ENCODE data around the gene SPATA17. TPM values are rescaled to one million over a fixed set of nuclear protein-coding genes. Genes with fewer than 3 reads are reported as not detected.
"Not testable (repeated sequence)": the region's sequence is repeated elsewhere in the genome, so short reads cannot be mapped to it uniquely, and the experiment has no call there.

The SPATA17 gene
- under 1 TPM; 0.42 to 0.69 (median 0.48) TPM for total RNA-seq

DNA sequence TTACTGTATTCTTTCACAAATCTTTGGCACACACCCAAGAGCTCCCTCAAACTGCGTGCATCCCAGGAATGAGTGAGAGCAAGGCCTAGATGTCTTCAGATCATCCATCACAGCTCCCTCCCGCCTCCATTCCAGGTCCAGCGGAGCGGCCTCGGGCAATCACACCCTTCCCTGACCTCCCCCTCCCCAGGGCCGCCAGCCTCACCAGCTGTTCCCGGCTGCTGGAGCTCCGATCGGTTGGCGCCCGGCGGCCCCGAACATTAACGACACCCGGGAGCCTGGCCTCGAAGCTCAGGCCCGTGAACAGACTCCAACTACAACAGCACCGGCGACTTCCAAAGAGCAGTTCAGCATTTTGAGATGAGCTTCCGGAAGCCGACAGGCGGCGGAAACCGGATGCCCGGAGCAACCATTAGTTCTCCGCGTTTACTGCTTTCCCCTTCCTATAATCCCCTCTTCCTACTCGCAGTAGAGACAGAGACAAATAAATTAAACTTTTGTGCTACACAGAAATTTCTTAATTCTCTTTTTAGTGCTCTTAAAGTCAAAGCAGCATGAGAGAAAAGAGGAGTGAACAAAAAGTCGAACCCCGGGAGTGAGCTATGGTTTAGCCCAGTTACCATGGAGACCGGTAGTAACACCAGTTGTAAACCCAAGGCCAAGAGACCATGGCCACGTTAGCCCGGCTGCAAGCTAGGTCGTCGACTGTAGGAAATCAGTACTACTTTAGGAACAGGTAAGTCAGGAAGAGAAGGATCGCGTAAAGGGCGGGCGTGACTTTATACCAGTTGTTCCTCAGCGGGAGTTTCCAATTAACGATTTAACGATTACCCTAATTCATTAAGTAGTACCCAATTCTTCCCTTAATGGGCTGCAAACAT, at the start of gene SPATA17, which contains the start of gene GPATCH2:
Gene SPATA17, plus strand, starts transcription at position 634 of the 881 bp plus-strand sequence. Its CDS starts 35 bp downstream, at position 669.
Gene GPATCH2, minus strand, starts transcription at position 380 of the 881 bp plus-strand sequence. Its CDS starts 119 bp downstream, at position 261.
- intact Hi-C loops (cut with DNase I) = no loop called here
- peak within 1 kb of the TSS; percentile 83 to 88 (median 85) for H3K27ac ChIP-seq (replicated peaks in 1 of 4)
- WGBS = 1% methylated on average over 36 of the region's 42 CpGs
- TF ChIP-seq POLR2A (IDR thresholded peaks at IDR 0.05; ENCODE audit: low read depth) (no peak), EP300 (IDR thresholded peaks at IDR 0.05) (no peak), POLR2AphosphoS5 (IDR thresholded peaks at IDR 0.05) (peak; percentile 72 to 73)
- TF ChIP-seq, protein P1, sequence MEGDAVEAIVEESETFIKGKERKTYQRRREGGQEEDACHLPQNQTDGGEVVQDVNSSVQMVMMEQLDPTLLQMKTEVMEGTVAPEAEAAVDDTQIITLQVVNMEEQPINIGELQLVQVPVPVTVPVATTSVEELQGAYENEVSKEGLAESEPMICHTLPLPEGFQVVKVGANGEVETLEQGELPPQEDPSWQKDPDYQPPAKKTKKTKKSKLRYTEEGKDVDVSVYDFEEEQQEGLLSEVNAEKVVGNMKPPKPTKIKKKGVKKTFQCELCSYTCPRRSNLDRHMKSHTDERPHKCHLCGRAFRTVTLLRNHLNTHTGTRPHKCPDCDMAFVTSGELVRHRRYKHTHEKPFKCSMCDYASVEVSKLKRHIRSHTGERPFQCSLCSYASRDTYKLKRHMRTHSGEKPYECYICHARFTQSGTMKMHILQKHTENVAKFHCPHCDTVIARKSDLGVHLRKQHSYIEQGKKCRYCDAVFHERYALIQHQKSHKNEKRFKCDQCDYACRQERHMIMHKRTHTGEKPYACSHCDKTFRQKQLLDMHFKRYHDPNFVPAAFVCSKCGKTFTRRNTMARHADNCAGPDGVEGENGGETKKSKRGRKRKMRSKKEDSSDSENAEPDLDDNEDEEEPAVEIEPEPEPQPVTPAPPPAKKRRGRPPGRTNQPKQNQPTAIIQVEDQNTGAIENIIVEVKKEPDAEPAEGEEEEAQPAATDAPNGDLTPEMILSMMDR (IDR thresholded peaks at IDR 0.05) = peak; percentile 17 to 50 (median 31)
- H3K4me3 ChIP-seq = peak within 1 kb of the TSS; percentile 68 to 86 (median 76)
- no peaks in the 10 kb centered on the region for H3K27me3 ChIP-seq
- H3K9me3 ChIP-seq = no peaks in the 10 kb centered on the region
- peaks cover 10 to 48% (median 38%) of the 10 kb centered on the region in 4 donors for H3K4me1 ChIP-seq
- DNase-seq (ENCODE audit: extremely low spot score) = peak; percentile 96
- no peaks in the 10 kb centered on the region for H3K36me3 ChIP-seq

DNA sequence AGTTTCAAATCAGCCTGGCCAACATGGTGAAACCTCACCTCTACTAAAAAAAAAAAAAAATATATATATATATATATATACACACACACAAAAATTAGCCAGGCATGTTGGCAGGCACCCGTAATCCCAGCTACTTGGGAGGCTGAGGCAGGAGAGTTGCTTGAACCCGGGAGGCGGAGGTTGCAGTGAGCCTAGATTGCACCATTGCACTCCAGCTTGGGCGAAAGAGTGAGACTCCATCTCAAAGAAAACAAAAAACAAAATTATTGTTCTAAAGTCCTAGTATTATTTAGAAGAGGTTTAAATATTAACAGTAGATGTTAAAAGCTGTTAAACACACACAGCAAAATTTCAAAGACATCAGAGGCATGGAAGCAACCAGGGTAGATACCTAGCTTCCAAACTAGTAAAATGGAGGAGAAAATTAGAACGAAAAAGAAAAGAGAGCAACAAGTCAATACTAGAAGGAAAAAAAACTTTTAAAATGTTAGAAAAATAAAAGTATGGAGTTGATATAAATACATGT, 46.8 kb upstream of the SPATA17 start:
- H3K27ac ChIP-seq (replicated peaks in 1 of 4); H3K4me3 ChIP-seq; H3K27me3 ChIP-seq; H3K9me3 ChIP-seq; H3K36me3 ChIP-seq; intact Hi-C loops (cut with DNase I); H3K4me1 ChIP-seq; DNase-seq (ENCODE audit: extremely low spot score): not testable (repeated sequence)
- WGBS = 97% methylated on average over 5 of the region's 5 CpGs

DNA sequence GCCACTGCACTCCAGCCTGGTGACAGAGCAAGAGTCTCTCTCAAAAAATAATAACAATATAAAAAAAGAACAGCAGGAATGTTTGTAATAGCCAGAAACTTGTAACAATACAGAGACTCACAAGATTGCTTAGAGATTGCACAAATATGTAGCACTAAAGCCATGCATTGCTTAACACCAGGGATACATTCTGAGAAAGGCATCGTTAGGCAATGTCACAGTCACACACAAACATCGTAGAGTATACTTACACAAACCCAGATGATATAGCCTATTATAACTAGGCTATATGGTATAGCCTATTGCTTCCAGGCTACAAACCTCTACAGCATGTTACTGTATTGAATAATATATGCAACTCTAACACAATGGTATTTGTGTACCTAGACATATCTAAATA, 45.6 kb upstream of the SPATA17 start:
- DNase-seq (ENCODE audit: extremely low spot score) = no peak
- Histone ChIP-seq H3K27ac (replicated peaks in 1 of 4) (no peak overlapping the region), H3K4me1 (no peaks in the 10 kb centered on the region), H3K36me3 (peaks cover 0 to 9% (median 6%) of the 10 kb centered on the region in 4 donors), H3K9me3 (no peaks in the 10 kb centered on the region), H3K4me3 (no peak overlapping the region), H3K27me3 (no peaks in the 10 kb centered on the region)
- 88% methylated on average over 2 of the region's 2 CpGs for WGBS
- intact Hi-C loops (cut with DNase I) = no loop called here
- no peak for TF ChIP-seq EP300 (IDR thresholded peaks at IDR 0.05)
- TF ChIP-seq POLR2A (IDR thresholded peaks at IDR 0.05; ENCODE audit: low read depth) = no peak
- TF ChIP-seq POLR2AphosphoS5 (IDR thresholded peaks at IDR 0.05) = no peak
- TF ChIP-seq, protein P1 (IDR thresholded peaks at IDR 0.05) = no peak

DNA sequence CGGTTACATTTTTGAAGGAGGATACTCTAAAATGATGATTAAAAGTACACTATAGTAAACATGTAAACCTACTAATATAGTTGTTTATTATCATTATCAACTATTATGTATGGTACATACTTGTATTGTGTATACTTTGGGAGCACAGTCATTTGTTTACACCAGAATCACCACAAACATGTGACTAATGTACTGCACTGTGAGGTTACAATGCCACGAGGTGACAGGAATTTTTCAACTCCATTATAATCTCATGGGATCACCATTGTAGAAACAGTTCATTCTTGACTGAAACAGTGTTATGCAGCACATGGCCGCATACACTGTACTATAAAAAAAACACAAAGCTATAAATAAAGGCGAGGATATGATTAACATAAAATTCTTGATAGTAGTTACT, 44.6 kb upstream of the SPATA17 start:
- DNase-seq (ENCODE audit: extremely low spot score) = no peak
- H3K27me3 ChIP-seq = no peaks in the 10 kb centered on the region
- TF ChIP-seq, protein P1 (IDR thresholded peaks at IDR 0.05) = no peak
- TF ChIP-seq POLR2A (IDR thresholded peaks at IDR 0.05; ENCODE audit: low read depth) (no peak), EP300 (IDR thresholded peaks at IDR 0.05) (no peak)
- WGBS = 85% methylated on average over 4 of the region's 4 CpGs
- H3K4me3 ChIP-seq = no peak overlapping the region
- no peak overlapping the region for H3K27ac ChIP-seq (replicated peaks in 1 of 4)
- no peaks in the 10 kb centered on the region for H3K4me1 ChIP-seq
- H3K9me3 ChIP-seq = no peaks in the 10 kb centered on the region
- intact Hi-C loops (cut with DNase I) = no loop called here
- peaks cover 0 to 9% (median 4%) of the 10 kb centered on the region in 4 donors for H3K36me3 ChIP-seq

GRCh38 chr1:217590598-217590997, 40.5 kb upstream of the SPATA17 start:
- no peak for DNase-seq (ENCODE audit: extremely low spot score)
- Histone ChIP-seq H3K4me3 (no peak overlapping the region), H3K9me3 (no peaks in the 10 kb centered on the region), H3K27ac (replicated peaks in 1 of 4) (no peak overlapping the region), H3K4me1 (no peaks in the 10 kb centered on the region), H3K27me3 (no peaks in the 10 kb centered on the region), H3K36me3 (peaks cover 0 to 2% (median 0%) of the 10 kb centered on the region in 4 donors)
- WGBS = 96% methylated on average over 2 of the region's 2 CpGs
- TF ChIP-seq EP300 (IDR thresholded peaks at IDR 0.05) (no peak), POLR2AphosphoS5 (IDR thresholded peaks at IDR 0.05) (no peak), POLR2A (IDR thresholded peaks at IDR 0.05; ENCODE audit: low read depth) (no peak)
- TF ChIP-seq, protein P1 (IDR thresholded peaks at IDR 0.05) = no peak
- intact Hi-C loops (cut with DNase I) = no loop called here
